Sigmoid colon (tissue), 7 donors: ENCODE data around the gene DNER. TPM values are rescaled to one million over a fixed set of nuclear protein-coding genes. Genes with fewer than 3 reads are reported as not detected.

ENCODE experiments used
- DNase-seq: peaks from one replicate; pipeline ENCODE4 v3.0.0-alpha.2; 2019
- H3K27ac ChIP-seq, 4 donors: fragments of 200-600 bp; sonication (generic); one replicate each; pipeline ENCODE4 v1.5.1; 2016 to 2019; ENCODE audit warnings: mild to moderate bottlenecking in 1 of 4
- H3K27me3 ChIP-seq, 3 donors: fragments of 200-600 bp; sonication (generic); one replicate each; pipeline ENCODE4 v1.5.1; 2019; ENCODE audit warnings: mild to moderate bottlenecking in 1 of 3
- H3K36me3 ChIP-seq, 4 donors: fragments of 200-600 bp; sonication (generic); one replicate each; pipeline ENCODE4 v1.5.1; 2016 to 2019
- H3K4me1 ChIP-seq, 4 donors: fragments of 200-600 bp; sonication (generic); one replicate each; pipeline ENCODE4 v1.5.1; 2017 to 2019
- H3K4me3 ChIP-seq, 4 donors: fragments of 200-600 bp; sonication (generic); one replicate each; pipeline ENCODE4 v1.5.1; 2017 to 2019; ENCODE audit warnings: mild to moderate bottlenecking in 2 of 4, moderate library complexity in 1 of 4
- H3K9me3 ChIP-seq, 4 donors: fragments of 200-600 bp in 3 of 4; sonication (generic) in 3 of 4; one replicate each; pipeline versions ENCODE4 v1.5.1 to v1.6.1; 2013 to 2019
- CTCF ChIP-seq, 4 experiments: fragments of 450-650 bp in 3 of 4; fragments of 200-600 bp in 1 of 4; IDR thresholded peaks; one replicate each; pipeline ENCODE4 v1.5.1; 2016 to 2019; ENCODE audit warnings: antibody characterized with exemption in 4 of 4, mild to moderate bottlenecking in 3 of 4, moderate library complexity in 2 of 4
- EP300 ChIP-seq, 4 donors: sonication (generic); formaldehyde crosslinking; IDR thresholded peaks; one replicate each; pipeline ENCODE4 v1.6.1; 2017; ENCODE audit warnings: antibody characterized with exemption in 4 of 4
- POLR2A ChIP-seq, 2 donors: fragments of 450-650 bp; IDR thresholded peaks; one replicate each; pipeline ENCODE4 v1.6.1; 2016; ENCODE audit warnings: antibody characterized with exemption in 2 of 2, mild to moderate bottlenecking in 2 of 2, moderate library complexity in 2 of 2
- POLR2AphosphoS5 ChIP-seq, 4 donors: sonication (generic); formaldehyde crosslinking; IDR thresholded peaks; one replicate each; pipeline ENCODE4 v1.6.1; 2017; ENCODE audit warnings: antibody characterized with exemption in 4 of 4
- WGBS, 2 donors: extraction: QIAGEN DNeasy Blood & Tissue Kit; methylation state at CpG; one replicate each; pipeline ENCODE4 v1.1.7; 2013; 5-methylcytosine and 5-hydroxymethylcytosine counted together
- intact Hi-C: fragments of 100-400 bp; cut with DNase I; formaldehyde crosslinking; loops from one replicate; pipeline ENCODE4 v1.15.1; 2023
- polyA plus RNA-seq, 3 donors: library from polyadenylated mRNA; stranded (reverse); fragments of 200-250 nt; gene quantifications; one replicate each; pipeline ENCODE4 v1.2.3, GENCODE V29; 2013
- total RNA-seq, 4 donors: library from RNA; depleted of rRNA; stranded (reverse); fragments of >200 nt; gene quantifications; one replicate each; pipeline ENCODE4 v1.1.0, GENCODE V29; 2016
- donor health status: healthy with polysubstance abuse.
- donor health status: Bipolar disorder and iron deficiency.
- donor health status: healthy.

The DNER gene
- total and polyA plus RNA-seq, 7 donors, result 2.7 to 17.7 (median 9.9) TPM; not detected in 1

DNA sequence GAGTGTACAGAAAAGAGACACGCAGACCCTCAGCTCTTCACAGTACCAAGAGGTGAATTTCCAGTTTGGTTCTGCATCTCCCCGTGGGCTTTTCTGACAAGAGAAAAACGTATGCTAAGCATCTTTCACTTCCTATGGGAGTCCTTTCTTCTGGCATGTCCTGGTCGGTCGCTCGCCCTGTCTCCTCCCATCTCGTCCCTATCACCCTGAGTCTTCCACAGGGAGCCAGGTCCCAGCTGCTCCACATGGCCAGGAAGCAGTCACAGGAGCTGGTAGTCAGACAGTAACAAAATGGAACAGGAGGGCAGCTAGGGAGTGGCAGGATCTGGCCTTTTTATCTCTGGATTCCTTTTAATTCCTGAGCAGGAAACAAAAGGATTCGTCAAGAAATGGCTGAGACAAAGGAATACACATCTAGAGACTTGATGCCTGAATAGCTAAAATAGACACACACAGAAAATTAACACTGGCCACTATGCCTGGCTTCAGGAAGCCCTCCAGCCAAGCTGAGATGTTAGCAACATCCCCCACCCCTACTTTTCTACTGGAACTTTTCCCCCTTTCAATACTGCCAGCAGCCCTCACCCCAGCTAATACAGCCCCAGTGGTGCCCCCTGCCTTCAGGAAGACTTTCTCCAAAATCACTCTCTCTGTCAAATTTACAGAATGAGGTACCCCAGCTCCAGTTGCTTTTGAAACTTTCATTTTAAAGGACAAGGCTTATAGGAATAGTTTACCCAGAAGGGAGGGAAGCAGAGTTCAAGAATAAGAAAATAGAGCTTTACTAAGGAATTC, 136.1 kb downstream of the DNER start:
- DNase-seq, result no peak
- intact Hi-C loops, result no loop called here
- no peak overlapping the region for H3K27ac ChIP-seq
- H3K4me3 ChIP-seq, result no peak overlapping the region
- no peaks in the 10 kb centered on the region for H3K36me3 ChIP-seq
- H3K9me3 ChIP-seq, result no peaks in the 10 kb centered on the region
- H3K4me1 ChIP-seq, result no peaks in the 10 kb centered on the region
- no peaks in the 10 kb centered on the region for H3K27me3 ChIP-seq
- TF ChIP-seq POLR2AphosphoS5 (IDR thresholded peaks at IDR 0.05) (no peak), POLR2A (IDR thresholded peaks at IDR 0.05) (no peak), EP300 (IDR thresholded peaks at IDR 0.05) (no peak), CTCF (IDR thresholded peaks at IDR 0.05) (no peak)
- WGBS, 2 donors, result 59 to 60% methylated on average over 8 of the region's 8 CpGs

GRCh38 chr2:229575569-229576315, 138.6 kb downstream of the DNER start:
- Histone ChIP-seq H3K36me3 (no peaks in the 10 kb centered on the region), H3K4me1 (peaks cover 0 to 6% (median 0%) of the 10 kb centered on the region in 4 donors), H3K4me3 (no peak overlapping the region), H3K9me3 (no peaks in the 10 kb centered on the region), H3K27me3 (no peaks in the 10 kb centered on the region), H3K27ac (no peak overlapping the region)
- 80 to 84% methylated on average over 4 of the region's 4 CpGs for WGBS, 2 donors
- intact Hi-C loops, result no loop called here
- TF ChIP-seq POLR2AphosphoS5 (IDR thresholded peaks at IDR 0.05), result no peak
- no peak for TF ChIP-seq POLR2A (IDR thresholded peaks at IDR 0.05)
- no peak for TF ChIP-seq CTCF (IDR thresholded peaks at IDR 0.05)
- TF ChIP-seq EP300 (IDR thresholded peaks at IDR 0.05), result no peak
- no peak for DNase-seq

DNA sequence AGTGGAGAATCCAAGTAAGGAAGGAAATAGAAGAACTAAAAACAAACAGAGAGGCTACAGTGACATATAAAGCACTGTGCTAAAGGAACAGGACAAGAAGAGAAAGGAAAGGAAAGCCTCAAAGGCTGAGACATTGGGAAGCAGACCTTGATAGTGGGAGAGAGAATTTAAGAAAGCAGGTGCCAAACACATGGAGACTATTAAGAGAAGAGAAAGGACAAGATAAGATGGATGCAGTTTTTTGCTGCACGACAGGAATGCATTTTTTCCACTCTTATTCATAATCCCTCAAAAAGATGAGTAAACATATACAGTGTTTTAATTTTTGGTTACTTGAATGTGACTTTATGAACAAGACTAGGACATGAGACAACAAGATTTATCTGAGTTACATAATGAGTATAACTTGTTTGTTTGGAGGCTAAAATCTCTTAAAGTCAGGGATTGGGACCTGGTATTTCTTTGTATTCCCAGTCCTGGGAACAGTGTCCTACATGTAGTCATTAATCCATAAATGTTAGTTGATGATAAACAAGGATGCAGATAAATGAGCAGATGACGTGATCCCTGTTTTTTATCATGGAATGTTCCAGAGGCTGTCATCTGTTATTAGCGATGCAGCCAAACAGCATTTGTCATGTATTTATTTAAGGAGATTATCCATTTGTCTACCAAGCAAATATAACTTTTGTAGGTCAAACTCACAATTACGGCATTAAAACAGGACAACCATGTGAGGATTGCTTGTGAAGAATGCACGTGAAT, 141.7 kb downstream of the DNER start:
- H3K27ac ChIP-seq, result peak overlapping the region in 3 of 4 donors; percentile 29 to 54 (median 49)
- no peaks in the 10 kb centered on the region for H3K27me3 ChIP-seq
- TF ChIP-seq CTCF (IDR thresholded peaks at IDR 0.05) (no peak), EP300 (IDR thresholded peaks at IDR 0.05) (peak in 1 of 4 donors; percentile 14), POLR2A (IDR thresholded peaks at IDR 0.05) (no peak), POLR2AphosphoS5 (IDR thresholded peaks at IDR 0.05) (peak; percentile 39 to 69 (median 49))
- H3K36me3 ChIP-seq, result no peaks in the 10 kb centered on the region
- intact Hi-C loops, result no loop called here
- no peaks in the 10 kb centered on the region for H3K9me3 ChIP-seq
- 68 to 71% methylated on average over 5 of the region's 5 CpGs for WGBS, 2 donors
- peaks cover 0 to 6% (median 0%) of the 10 kb centered on the region in 4 donors for H3K4me1 ChIP-seq
- no peak for DNase-seq
- H3K4me3 ChIP-seq, result no peak overlapping the region

DNA sequence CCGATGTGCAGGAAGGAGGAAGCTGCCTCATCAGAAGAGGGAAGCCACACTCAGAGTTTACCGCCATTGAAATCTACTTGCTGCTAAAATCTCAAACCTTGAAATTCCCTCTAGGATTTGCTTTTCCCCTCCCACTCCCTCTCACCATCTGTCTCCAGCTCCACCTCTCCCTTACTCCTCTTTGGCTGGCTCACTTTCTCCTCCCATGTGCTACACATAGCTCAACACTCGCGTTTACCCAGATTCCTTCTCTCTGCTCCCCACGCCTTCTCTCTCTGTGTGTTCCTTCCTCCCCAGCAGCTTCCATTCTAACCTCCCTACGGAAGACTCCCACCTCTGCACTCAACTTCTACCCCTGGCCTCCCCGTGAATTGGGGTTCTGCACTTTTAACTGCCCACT, 143.1 kb downstream of the DNER start:
- Histone ChIP-seq H3K36me3 (no peaks in the 10 kb centered on the region), H3K27ac (peak overlapping the region in 3 of 4 donors; percentile 29 to 54 (median 49)), H3K4me3 (no peak overlapping the region), H3K4me1 (peaks cover 0 to 6% (median 0%) of the 10 kb centered on the region in 4 donors), H3K27me3 (no peaks in the 10 kb centered on the region), H3K9me3 (no peaks in the 10 kb centered on the region)
- no peak for TF ChIP-seq CTCF (IDR thresholded peaks at IDR 0.05)
- TF ChIP-seq EP300 (IDR thresholded peaks at IDR 0.05), result no peak
- TF ChIP-seq POLR2AphosphoS5 (IDR thresholded peaks at IDR 0.05), result no peak
- TF ChIP-seq POLR2A (IDR thresholded peaks at IDR 0.05), result no peak
- 83 to 86% methylated on average over 7 of the region's 7 CpGs for WGBS, 2 donors
- intact Hi-C loops, result no loop called here
- no peak for DNase-seq
